ENCODE results near the gene GLUD1.
"Not testable (repeated sequence)": the region's sequence is repeated elsewhere in the genome, so short reads cannot be mapped to it uniquely, and the experiment has no call there.

- TF ChIP-seq CTCF, POLR2A (IDR thresholded peaks at IDR 0.05): not testable (repeated sequence)
These were observed 79.5 kb downstream of the GLUD1 start for GRCh38 chr10:87014986-87015716.
